Stimulated activated CD8-positive, alpha-beta memory T cell treated with anti-CD3 and anti-CD28 coated beads, Interleukin-4, amount 100 ng/mL, for 1 hour (primary cell): ENCODE data around the gene ANKMY1.
"Not testable (repeated sequence)": the region's sequence is repeated elsewhere in the genome, so short reads cannot be mapped to it uniquely, and the experiment has no call there.

Experiments used
- DNase-seq, 2 donors: peaks; one replicate each; pipeline ENCODE4 v3.0.0-alpha.2; 2020; ENCODE audit warnings: low read depth in 2 of 2, low spot score in 1 of 2

Gene ANKMY1

GRCh38 chr2:240522406-240522805, 35.4 kb downstream of the ANKMY1 start:
- DNase-seq = no peak

GRCh38 chr2:240521885-240522284, 35.9 kb downstream of the ANKMY1 start:
- DNase-seq = not testable (repeated sequence)

GRCh38 chr2:240520974-240521350, 36.8 kb downstream of the ANKMY1 start:
- DNase-seq = no peak

GRCh38 chr2:240520130-240520973, 37.4 kb downstream of the ANKMY1 start:
- DNase-seq = no peak

- no peak for DNase-seq
Observed at GRCh38 chr2:240519396-240520129, 38.2 kb downstream of the ANKMY1 start.

- no peak for DNase-seq
Observed at GRCh38 chr2:240518981-240519380, 38.8 kb downstream of the ANKMY1 start.

GRCh38 chr2:240517342-240517741, 40.4 kb downstream of the ANKMY1 start:
- no peak for DNase-seq

- no peak for DNase-seq
Observed at GRCh38 chr2:240514631-240515030, 43.2 kb downstream of the ANKMY1 start.

GRCh38 chr2:240513549-240514287, 44.1 kb downstream of the ANKMY1 start:
- peak; percentile 65 to 73 for DNase-seq

- DNase-seq = no peak
Observed at GRCh38 chr2:240512666-240513535, 44.9 kb downstream of the ANKMY1 start.

GRCh38 chr2:240512109-240512485, 45.7 kb downstream of the ANKMY1 start:
- no peak for DNase-seq

- no peak for DNase-seq
Observed at GRCh38 chr2:240511351-240512108, 46.3 kb downstream of the ANKMY1 start.

- DNase-seq = no peak
Observed at GRCh38 chr2:240510513-240511210, 47.1 kb downstream of the ANKMY1 start.

GRCh38 chr2:240509667-240510512, 47.9 kb downstream of the ANKMY1 start:
- DNase-seq = no peak

GRCh38 chr2:240508832-240509545, 48.8 kb downstream of the ANKMY1 start:
- DNase-seq = no peak

GRCh38 chr2:240507778-240508251, 50.0 kb downstream of the ANKMY1 start:
- no peak for DNase-seq

GRCh38 chr2:240507060-240507777, 50.6 kb downstream of the ANKMY1 start:
- no peak for DNase-seq
